ENCODE data around the gene EGR4. TPM values are rescaled to one million over a fixed set of nuclear protein-coding genes. Genes with fewer than 3 reads are reported as not detected.
"Not testable (repeated sequence)": the region's sequence is repeated elsewhere in the genome, so short reads cannot be mapped to it uniquely, and the experiment has no call there.

EGR4 gene
- polyA plus RNA-seq, 2 donors, result not detected

DNA sequence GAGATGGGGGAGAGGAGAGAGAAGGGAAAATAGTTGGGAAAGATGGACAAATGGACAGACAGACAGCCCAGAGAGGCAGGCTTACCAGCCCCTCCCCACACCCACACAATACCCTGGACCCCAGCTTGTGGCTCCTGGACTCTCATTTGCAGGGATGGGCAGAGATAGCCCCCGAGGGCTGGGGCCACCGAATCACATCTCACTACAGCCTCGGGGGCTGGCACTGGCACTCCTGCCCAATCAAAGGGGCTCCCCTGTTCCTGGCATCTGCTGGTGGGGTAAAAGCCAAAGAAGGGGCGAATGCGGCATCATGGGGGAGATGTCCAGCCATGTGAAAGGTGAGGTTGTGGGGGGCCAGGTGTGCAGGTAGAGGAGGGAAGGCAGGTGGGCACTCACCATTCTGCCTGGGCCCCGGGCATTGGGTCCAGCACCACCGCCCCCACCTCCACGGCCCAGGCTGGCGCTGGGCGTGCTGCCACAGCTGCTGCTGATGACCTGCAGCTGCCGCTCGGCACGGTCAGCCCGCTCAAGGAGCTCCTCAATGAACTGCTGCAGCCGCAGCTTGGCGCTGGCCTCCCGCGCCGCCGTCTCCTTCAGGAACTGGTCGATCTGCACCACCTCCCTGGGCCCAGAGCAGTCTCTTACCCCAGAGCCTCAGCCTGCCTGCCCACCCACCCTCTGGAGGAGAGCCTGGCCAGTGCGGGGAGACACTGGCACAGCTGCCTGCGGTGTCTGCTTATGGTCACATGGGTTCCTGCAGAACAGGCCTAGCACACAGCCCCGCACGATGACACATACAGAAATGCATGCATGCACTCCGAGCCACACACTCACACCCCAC is 27.1 kb downstream of the EGR4 start:
- Histone ChIP-seq H3K27me3 (ENCODE audit: control insufficient read depth in 1 of 2, insufficient read depth in 2 of 2, low read length in 2 of 2) (no peaks in the 10 kb centered on the region), H3K36me3 (ENCODE audit: control insufficient read depth in 2 of 2, insufficient read depth in 2 of 2, low read length in 1 of 2) (no peaks in the 10 kb centered on the region), H3K4me3 (ENCODE audit: low read depth in 1 of 2, low read length in 2 of 2) (no peak overlapping the region), H3K27ac (ENCODE audit: low read depth in 2 of 2, low read length in 1 of 2) (no peak overlapping the region), H3K9me3 (ENCODE audit: control insufficient read depth in 2 of 2, insufficient read depth in 1 of 2, low read depth in 1 of 2, low read length in 1 of 2) (peaks cover 0 to 1% of the 10 kb centered on the region in 2 donors), H3K4me1 (ENCODE audit: control insufficient read depth in 2 of 2, insufficient read depth in 2 of 2, low read length in 1 of 2) (peaks cover 0 to 12% of the 10 kb centered on the region in 2 donors)
- 89 to 90% methylated on average over 23 to 26 of the region's 26 CpGs for WGBS, 2 donors

DNA sequence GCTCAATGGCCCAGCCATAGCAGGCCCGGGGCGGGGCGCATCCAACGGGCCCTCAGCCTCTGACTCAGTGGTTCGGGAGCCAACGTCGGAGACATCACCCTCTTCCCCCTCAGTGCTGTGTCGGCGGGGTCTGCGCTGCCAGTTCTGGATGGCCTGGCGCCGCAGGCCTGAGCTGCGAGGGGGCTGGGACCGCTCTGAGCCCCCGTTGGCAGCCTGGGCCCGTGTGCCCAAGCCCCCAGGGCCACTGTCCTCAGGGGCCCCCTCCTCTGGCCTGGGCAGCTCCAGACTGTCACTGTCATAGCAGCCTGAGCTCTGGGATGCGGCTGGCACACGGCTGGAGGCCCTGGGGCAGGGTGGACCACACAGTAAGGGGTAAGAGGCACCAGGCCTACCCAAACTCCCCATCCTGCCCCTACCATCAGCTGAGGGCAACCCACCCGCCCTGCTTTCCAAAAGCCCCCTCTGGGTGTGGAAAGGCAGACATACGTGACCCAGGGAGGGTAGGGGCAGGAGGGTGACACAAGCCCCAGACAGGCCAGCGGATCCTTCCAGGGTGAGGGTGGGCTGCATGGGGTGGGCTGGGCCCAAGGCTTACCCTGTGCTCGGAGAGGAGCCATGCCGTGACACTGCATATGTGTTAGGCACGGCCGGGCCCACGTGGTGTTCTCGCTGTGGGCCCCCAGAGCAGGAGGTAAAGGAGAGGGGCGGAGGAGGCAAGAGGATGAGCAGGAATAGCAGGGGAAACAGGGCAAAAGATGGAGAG is 27.9 kb downstream of the EGR4 start:
- no peak overlapping the region for H3K27ac ChIP-seq (ENCODE audit: low read depth in 2 of 2, low read length in 1 of 2)
- 90 to 92% methylated on average over 26 to 28 of the region's 28 CpGs for WGBS, 2 donors
- H3K27me3 ChIP-seq (ENCODE audit: control insufficient read depth in 1 of 2, insufficient read depth in 2 of 2, low read length in 2 of 2), result no peaks in the 10 kb centered on the region
- no peaks in the 10 kb centered on the region for H3K36me3 ChIP-seq (ENCODE audit: control insufficient read depth in 2 of 2, insufficient read depth in 2 of 2, low read length in 1 of 2)
- H3K4me3 ChIP-seq (ENCODE audit: low read depth in 1 of 2, low read length in 2 of 2), result no peak overlapping the region
- H3K4me1 ChIP-seq (ENCODE audit: control insufficient read depth in 2 of 2, insufficient read depth in 2 of 2, low read length in 1 of 2), result peaks cover 0 to 12% of the 10 kb centered on the region in 2 donors
- peaks cover 0 to 1% of the 10 kb centered on the region in 2 donors for H3K9me3 ChIP-seq (ENCODE audit: control insufficient read depth in 2 of 2, insufficient read depth in 1 of 2, low read depth in 1 of 2, low read length in 1 of 2)

GRCh38 chr2:73264783-73265182 is 28.6 kb downstream of the EGR4 start:
- Histone ChIP-seq H3K27ac (ENCODE audit: low read depth in 2 of 2, low read length in 1 of 2) (no peak overlapping the region), H3K9me3 (ENCODE audit: control insufficient read depth in 2 of 2, insufficient read depth in 1 of 2, low read depth in 1 of 2, low read length in 1 of 2) (peaks cover 0 to 1% of the 10 kb centered on the region in 2 donors), H3K4me3 (ENCODE audit: low read depth in 1 of 2, low read length in 2 of 2) (no peak overlapping the region), H3K4me1 (ENCODE audit: control insufficient read depth in 2 of 2, insufficient read depth in 2 of 2, low read length in 1 of 2) (peaks cover 0 to 12% of the 10 kb centered on the region in 2 donors), H3K27me3 (ENCODE audit: control insufficient read depth in 1 of 2, insufficient read depth in 2 of 2, low read length in 2 of 2) (no peaks in the 10 kb centered on the region), H3K36me3 (ENCODE audit: control insufficient read depth in 2 of 2, insufficient read depth in 2 of 2, low read length in 1 of 2) (no peaks in the 10 kb centered on the region)
- 90 to 92% methylated on average over 4 of the region's 4 CpGs for whole genome bisulfite sequencing, 2 donors

DNA sequence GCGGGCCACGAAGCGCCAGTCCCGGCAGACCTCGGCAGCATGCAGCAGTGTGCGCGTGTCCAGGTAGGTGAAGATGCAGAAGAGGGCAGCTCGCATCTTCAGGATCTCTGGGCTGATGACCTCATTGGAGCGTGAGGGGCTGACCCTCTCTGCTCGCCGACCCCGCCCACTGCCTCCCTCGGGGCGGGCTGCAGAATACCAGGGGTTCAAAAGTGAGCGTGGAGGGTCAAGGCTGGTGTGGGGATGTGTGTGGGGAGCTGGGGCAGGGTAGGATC is 29.1 kb downstream of the EGR4 start:
- peaks cover 0 to 1% of the 10 kb centered on the region in 2 donors for H3K9me3 ChIP-seq (ENCODE audit: control insufficient read depth in 2 of 2, insufficient read depth in 1 of 2, low read depth in 1 of 2, low read length in 1 of 2)
- WGBS, 2 donors, result 91 to 94% methylated on average over 15 of the region's 15 CpGs
- peaks cover 0 to 9% of the 10 kb centered on the region in 2 donors for H3K4me1 ChIP-seq (ENCODE audit: control insufficient read depth in 2 of 2, insufficient read depth in 2 of 2, low read length in 1 of 2)
- H3K4me3 ChIP-seq (ENCODE audit: low read depth in 1 of 2, low read length in 2 of 2), result no peak overlapping the region
- H3K36me3 ChIP-seq (ENCODE audit: control insufficient read depth in 2 of 2, insufficient read depth in 2 of 2, low read length in 1 of 2), result no peaks in the 10 kb centered on the region
- no peaks in the 10 kb centered on the region for H3K27me3 ChIP-seq (ENCODE audit: control insufficient read depth in 1 of 2, insufficient read depth in 2 of 2, low read length in 2 of 2)
- no peak overlapping the region for H3K27ac ChIP-seq (ENCODE audit: low read depth in 2 of 2, low read length in 1 of 2)

- Histone ChIP-seq H3K27me3 (ENCODE audit: control insufficient read depth in 1 of 2, insufficient read depth in 2 of 2, low read length in 2 of 2) (no peaks in the 10 kb centered on the region), H3K9me3 (ENCODE audit: control insufficient read depth in 2 of 2, insufficient read depth in 1 of 2, low read depth in 1 of 2, low read length in 1 of 2) (no peaks in the 10 kb centered on the region), H3K36me3 (ENCODE audit: control insufficient read depth in 2 of 2, insufficient read depth in 2 of 2, low read length in 1 of 2) (no peaks in the 10 kb centered on the region), H3K27ac (ENCODE audit: low read depth in 2 of 2, low read length in 1 of 2) (no peak overlapping the region), H3K4me3 (ENCODE audit: low read depth in 1 of 2, low read length in 2 of 2) (no peak overlapping the region), H3K4me1 (ENCODE audit: control insufficient read depth in 2 of 2, insufficient read depth in 2 of 2, low read length in 1 of 2) (peaks cover 0 to 5% of the 10 kb centered on the region in 2 donors)
- WGBS, 2 donors, result 92 to 94% methylated on average over 16 of the region's 16 CpGs
These were observed 29.6 kb downstream of the EGR4 start for GRCh38 chr2:73263540-73264331.

DNA sequence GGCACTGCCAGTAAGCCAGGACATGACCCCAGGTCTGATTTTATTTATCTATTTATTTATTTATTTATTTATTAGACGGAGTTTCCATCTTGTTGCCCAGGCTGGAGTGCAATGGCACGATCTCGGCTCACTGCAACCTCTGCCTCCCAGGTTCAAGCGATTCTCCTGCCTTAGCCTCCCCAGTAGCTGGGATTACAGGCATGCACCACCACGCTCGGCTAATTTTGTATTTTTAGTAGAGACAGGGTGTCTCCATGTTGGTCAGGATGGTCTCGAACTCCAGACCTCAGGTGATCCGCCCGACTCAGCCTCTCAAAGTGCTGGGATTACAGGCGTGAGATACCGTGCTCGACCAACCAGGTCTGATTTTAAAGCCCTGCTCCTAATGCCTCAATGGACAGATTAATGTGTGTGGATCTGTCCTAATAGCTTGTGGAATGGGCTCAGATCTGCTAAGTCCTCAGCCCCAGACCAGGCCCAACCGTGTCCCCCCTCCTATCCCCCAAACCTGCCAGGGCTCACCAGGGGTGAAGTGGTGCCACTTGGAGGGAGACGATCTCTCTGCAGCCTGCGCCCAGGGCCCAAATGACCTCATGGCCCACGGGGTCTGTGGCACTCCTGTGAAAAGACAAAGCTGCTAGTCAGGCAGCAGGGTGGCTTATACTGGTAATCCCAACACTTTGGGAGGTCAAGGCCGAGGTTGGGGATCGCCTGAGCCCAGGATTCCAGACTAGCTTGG is 30.5 kb downstream of the EGR4 start:
- H3K36me3 ChIP-seq (ENCODE audit: control insufficient read depth in 2 of 2, insufficient read depth in 2 of 2, low read length in 1 of 2); H3K27me3 ChIP-seq (ENCODE audit: control insufficient read depth in 1 of 2, insufficient read depth in 2 of 2, low read length in 2 of 2); H3K4me3 ChIP-seq (ENCODE audit: low read depth in 1 of 2, low read length in 2 of 2); H3K4me1 ChIP-seq (ENCODE audit: control insufficient read depth in 2 of 2, insufficient read depth in 2 of 2, low read length in 1 of 2); H3K9me3 ChIP-seq (ENCODE audit: control insufficient read depth in 2 of 2, insufficient read depth in 1 of 2, low read depth in 1 of 2, low read length in 1 of 2); H3K27ac ChIP-seq (ENCODE audit: low read depth in 2 of 2, low read length in 1 of 2): not testable (repeated sequence)
- 90 to 93% methylated on average over 18 of the region's 18 CpGs for WGBS, 2 donors

- Histone ChIP-seq H3K4me1 (ENCODE audit: control insufficient read depth in 2 of 2, insufficient read depth in 2 of 2, low read length in 1 of 2) (no peaks in the 10 kb centered on the region), H3K9me3 (ENCODE audit: control insufficient read depth in 2 of 2, insufficient read depth in 1 of 2, low read depth in 1 of 2, low read length in 1 of 2) (no peaks in the 10 kb centered on the region), H3K27me3 (ENCODE audit: control insufficient read depth in 1 of 2, insufficient read depth in 2 of 2, low read length in 2 of 2) (no peaks in the 10 kb centered on the region), H3K4me3 (ENCODE audit: low read depth in 1 of 2, low read length in 2 of 2) (no peak overlapping the region), H3K27ac (ENCODE audit: low read depth in 2 of 2, low read length in 1 of 2) (no peak overlapping the region), H3K36me3 (ENCODE audit: control insufficient read depth in 2 of 2, insufficient read depth in 2 of 2, low read length in 1 of 2) (no peaks in the 10 kb centered on the region)
- 91 to 95% methylated on average over 4 of the region's 4 CpGs for WGBS, 2 donors
These were observed 31.2 kb downstream of the EGR4 start for GRCh38 chr2:73262108-73262651.

- H3K27ac ChIP-seq (ENCODE audit: low read depth in 2 of 2, low read length in 1 of 2), result no peak overlapping the region
- H3K9me3 ChIP-seq (ENCODE audit: control insufficient read depth in 2 of 2, insufficient read depth in 1 of 2, low read depth in 1 of 2, low read length in 1 of 2), result no peaks in the 10 kb centered on the region
- 50 to 54% methylated on average over 17 of the region's 17 CpGs for WGBS, 2 donors
- H3K4me3 ChIP-seq (ENCODE audit: low read depth in 1 of 2, low read length in 2 of 2), result no peak overlapping the region
- H3K4me1 ChIP-seq (ENCODE audit: control insufficient read depth in 2 of 2, insufficient read depth in 2 of 2, low read length in 1 of 2), result no peaks in the 10 kb centered on the region
- no peaks in the 10 kb centered on the region for H3K27me3 ChIP-seq (ENCODE audit: control insufficient read depth in 1 of 2, insufficient read depth in 2 of 2, low read length in 2 of 2)
- H3K36me3 ChIP-seq (ENCODE audit: control insufficient read depth in 2 of 2, insufficient read depth in 2 of 2, low read length in 1 of 2), result no peaks in the 10 kb centered on the region
These were observed 32.9 kb downstream of the EGR4 start for GRCh38 chr2:73260338-73260984.

Data from esophagus (tissue), 2 donors.